HS-5 (cell line): Measurements from ENCODE around the gene MRPL47.
"Not testable (repeated sequence)": the region's sequence is repeated elsewhere in the genome, so short reads cannot be mapped to it uniquely, and the experiment has no call there.

Experiments
- DNase-seq: peaks from one replicate; pipeline ENCODE4 v3.0.0-alpha.2; 2012; ENCODE audit warnings: low read depth

The MRPL47 gene

GRCh38 chr3:179604321-179605078 lies at the start of gene MRPL47, which contains the start of gene NDUFB5:
Gene MRPL47, minus strand, starts transcription at chr3:179604638. Its CDS starts 14 bp downstream, at chr3:179604624.
Gene NDUFB5, plus strand, starts transcription at chr3:179604794. Its CDS starts 22 bp downstream, at chr3:179604816.
- peak; percentile 87 for DNase-seq

DNA sequence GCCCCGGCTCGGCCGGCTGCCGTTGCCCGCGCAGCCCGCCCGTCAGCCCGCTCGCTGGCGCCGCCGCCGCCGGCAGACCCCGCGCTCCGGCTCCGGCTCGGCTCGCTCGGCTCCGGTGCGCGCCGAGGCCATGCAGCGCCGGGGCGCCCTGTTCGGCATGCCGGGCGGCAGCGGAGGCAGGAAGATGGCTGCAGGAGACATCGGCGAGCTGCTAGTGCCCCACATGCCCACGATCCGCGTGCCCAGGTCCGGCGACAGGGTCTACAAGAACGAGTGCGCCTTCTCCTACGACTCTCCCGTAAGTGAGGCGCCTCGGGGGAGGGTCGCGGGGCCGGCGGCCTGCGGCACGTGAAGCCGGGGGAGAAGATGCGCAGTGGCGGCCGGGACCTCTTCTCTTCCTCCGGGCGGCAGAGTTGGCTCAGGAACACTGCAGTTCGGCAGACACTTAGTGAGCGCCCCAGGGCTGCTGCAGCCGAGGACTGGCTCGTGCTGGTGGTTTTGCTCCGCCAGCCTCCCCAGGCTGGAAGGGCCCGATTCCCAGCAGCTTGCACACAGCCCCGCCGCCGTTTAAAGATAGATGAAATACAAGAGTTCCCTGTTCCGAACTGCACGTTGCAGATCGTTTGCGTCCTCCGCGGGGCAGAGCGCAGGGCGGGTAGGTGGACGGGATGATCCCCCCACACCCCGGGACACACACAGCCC lies 48.8 kb upstream of the MRPL47 start:
- DNase-seq: no peak

DNA sequence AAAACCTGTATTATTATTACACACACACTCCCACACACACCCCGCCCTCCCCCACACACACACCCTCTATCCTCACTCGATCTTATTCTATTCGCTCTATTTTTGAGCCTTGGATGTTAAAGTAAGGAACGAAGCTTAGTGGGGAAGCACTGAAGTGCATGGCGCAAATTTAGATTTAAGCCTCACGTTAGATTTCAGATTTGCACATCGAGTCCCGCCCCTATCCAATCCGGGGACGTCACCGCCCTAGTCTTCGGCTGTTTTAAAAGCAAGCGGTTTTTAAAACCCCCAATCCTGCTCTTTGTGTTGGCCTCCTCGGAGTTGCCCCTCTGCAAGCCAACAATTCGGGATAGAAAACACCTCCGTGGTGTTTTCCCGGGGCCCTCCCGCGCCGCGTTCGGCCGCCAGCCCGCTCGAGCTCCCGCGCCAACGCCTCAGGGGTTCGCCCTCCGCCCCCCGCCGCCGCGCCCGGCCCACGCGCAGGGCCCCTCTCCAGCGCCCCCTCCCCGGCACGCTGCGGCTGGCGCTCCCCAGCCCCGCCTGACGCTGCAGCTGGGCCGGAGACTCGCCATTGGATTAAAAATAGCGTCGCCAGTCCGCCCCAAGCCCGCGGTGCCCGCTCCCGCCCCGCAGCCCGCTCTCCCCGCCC lies 48.1 kb upstream of the MRPL47 start, which contains the start of gene USP13:
Gene USP13, plus strand, starts transcription at position 594 of the 649 bp plus-strand sequence. CDS start 186 bp downstream, outside the sequence.
- peak; percentile 62 for DNase-seq

DNA sequence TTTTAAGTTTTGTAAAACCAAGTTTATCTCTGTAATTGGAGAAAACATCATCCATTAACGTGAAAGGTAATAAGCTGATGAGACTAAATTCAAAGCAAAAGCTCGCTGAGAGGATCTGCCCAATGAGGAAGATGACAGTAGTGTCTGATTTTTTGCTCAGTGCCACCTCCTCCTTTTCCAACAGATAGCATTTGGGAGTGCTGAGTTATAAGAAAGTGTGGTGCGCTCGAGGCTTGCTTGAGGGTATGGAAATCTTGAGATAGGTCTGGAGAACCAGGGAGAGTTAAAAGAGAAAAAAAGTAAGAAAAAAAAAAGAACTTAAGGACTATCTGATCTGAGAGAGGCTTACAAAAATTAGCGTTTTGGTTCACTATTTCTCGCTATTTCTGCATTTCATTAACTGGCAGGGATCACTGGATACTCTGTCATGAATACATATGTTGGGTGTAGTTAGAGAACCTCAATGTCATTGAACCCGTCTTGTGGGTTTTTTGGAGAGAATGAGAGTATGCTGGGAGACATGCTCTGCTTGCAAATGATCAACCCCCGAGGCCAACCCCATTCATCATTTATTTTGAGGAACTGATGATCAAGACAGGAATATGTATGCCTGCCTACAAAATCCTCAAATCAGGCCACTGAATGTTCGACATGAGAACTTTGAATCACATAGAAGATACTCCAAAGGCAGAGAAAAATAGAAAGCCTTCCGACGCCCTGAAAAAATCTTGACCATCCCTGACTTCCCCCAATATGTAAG lies 47.4 kb upstream of the MRPL47 start:
- no peak for DNase-seq

- no peak for DNase-seq
These were observed 41.7 kb upstream of the MRPL47 start for GRCh38 chr3:179646177-179646576.

GRCh38 chr3:179643837-179644236 lies 39.4 kb upstream of the MRPL47 start:
- not testable (repeated sequence) for DNase-seq

DNA sequence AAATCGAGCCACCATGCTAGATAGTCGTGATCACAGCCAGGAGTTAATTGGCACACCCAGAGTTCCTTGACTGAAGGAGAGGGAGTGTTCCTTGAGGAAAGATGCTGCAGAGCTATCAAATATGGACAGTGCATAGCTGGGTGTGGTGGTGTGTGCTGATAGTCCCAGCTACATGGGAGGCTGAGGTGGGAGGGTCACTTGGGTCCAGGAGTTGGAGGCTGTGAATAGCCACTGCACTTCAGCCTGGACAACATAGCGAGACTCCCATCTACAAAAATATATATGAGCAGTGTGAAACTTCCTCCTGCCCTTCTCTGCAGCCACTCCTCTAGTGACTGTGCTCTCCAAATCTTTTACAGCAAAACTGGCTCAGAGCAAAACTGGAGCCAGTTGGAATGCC lies 38.4 kb upstream of the MRPL47 start:
- DNase-seq: no peak

DNA sequence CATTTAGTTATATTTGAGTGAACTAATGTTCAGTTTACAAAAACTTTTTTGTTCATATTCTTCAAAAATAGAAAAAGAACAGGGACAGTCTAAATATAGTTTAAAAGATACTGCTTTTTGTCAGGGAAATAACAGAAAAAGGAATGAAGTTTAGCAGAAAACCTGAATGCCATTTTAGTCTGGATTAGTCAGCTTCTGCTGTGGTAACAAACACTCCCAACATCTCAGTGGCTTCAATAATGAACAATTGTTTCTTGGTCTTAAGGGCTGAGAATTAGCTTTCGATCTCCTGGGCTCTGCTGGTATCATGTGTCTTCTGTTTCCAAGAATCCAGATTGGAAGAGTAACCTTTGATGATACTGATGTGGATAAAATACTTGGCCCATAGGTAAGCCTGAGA lies 36.0 kb upstream of the MRPL47 start:
- DNase-seq: no peak

- DNase-seq: no peak
These were observed 26.5 kb upstream of the MRPL47 start for GRCh38 chr3:179630753-179631451.

DNA sequence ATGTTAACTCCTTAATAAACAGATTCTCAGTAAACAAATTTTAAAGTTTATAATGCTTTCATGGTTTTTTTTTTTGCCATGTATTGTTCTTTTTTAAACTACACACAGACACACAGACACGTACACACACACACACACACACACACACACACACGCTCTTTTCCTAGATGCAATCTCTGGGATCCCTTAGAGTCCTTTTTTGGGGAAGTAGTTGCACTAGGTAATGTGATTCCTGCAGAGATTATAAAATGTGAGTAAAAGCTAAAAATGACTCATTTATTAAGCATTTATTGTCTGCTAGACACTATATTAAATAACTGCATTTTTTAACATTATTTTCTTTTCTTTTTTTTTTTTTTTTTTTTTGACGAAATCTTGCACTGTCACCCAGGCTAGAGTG lies 20.0 kb upstream of the MRPL47 start:
- no peak for DNase-seq

DNA sequence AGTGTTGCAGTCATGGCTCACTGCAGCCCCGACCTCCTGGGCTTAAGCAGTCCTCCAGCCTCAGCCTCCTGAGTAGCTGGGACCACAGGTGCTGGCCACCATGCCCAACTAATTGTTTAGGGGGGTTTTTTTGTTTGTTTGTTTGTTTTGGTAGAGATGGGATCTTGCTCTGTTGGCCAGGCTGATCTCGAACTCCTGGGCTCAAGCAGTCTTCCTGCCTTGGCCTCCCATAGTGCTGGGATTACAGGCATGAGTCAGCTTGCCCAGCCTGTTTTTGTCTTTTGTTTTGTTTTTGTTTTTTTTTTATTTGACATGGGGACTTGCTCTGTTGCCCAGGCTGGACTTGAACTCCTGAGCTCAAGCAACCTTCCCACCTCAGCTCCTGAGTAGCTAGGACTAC lies 17.6 kb upstream of the MRPL47 start:
- no peak for DNase-seq

GRCh38 chr3:179615458-179616173 lies 11.2 kb upstream of the MRPL47 start:
- no peak for DNase-seq

DNA sequence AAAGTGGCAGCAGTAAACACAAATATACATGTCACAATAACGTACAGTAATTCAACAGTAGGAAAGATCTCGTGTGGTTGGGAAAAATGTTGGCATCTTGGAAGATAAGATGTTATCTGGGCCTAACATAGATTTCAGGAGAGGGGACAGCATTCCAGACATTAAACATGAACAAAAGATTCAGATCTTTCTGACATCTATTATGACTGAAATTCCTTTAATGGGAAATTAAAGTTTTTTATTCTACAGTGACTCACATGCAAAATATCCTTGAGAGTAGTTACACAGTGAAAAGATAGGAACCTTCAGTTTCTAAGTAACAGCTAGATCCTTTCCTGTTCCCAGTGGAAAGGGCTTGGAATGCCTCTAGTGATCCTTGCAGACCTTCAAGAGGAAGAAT lies 9.4 kb upstream of the MRPL47 start:
- peak; percentile 29 for DNase-seq

- DNase-seq: no peak
These were observed 5.6 kb upstream of the MRPL47 start for GRCh38 chr3:179610066-179610465.

- DNase-seq: no peak
These were observed 4.7 kb upstream of the MRPL47 start for GRCh38 chr3:179608931-179609720.

DNA sequence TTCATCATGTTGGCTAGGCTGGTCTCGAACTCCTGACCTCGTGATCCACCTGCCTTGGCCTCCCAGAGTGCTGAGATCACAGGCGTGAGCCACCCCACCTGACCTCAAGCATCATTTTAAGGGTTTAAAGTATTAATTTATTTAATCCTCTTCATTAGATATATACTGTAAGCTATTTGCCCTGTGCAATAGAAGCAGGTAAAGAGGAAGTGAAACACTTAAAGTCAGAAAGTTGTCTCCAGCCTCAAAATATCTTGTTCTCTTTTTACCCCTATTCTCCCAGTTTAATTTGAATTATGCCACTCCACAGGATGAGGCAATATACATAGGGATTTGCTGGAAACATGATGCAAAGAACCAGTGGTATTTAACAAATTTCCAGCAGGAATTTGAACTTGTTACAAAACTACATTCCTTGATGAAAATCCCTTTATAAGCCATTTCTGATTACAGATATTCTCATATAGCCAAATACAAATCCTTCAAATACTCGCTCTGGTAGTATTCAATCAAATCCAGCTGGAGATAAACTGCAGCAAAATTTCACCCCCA lies 2.2 kb upstream of the MRPL47 start:
- no peak for DNase-seq

- DNase-seq: no peak
These were observed 607 bp downstream of the MRPL47 start for GRCh38 chr3:179603831-179604230.

GRCh38 chr3:179603321-179603720 lies 1.1 kb downstream of the MRPL47 start:
- no peak for DNase-seq

- DNase-seq: no peak
These were observed 4.9 kb downstream of the MRPL47 start for GRCh38 chr3:179599531-179599930.

DNA sequence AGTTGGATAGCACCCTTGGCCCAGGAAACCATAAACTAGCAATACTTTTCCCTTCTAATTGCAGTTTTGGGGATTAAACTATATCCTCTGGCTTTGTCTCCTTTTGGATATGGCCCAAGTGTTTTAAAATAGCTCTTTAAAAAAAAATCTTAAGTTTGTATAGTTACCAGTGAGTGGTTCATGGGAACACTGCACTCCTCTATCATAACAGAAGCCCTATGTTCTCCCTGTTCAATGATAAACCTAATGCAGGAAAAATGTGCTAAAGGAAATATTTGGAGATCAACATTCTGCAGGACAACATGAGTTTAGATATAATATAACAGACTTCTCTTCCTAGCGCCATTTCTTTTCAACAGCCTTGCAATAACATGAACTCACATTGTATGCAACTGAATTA lies 13.1 kb downstream of the MRPL47 start:
- DNase-seq: no peak
